ENCODE data around the gene CD24.

The CD24 gene

GRCh38 chr6:106966671-106967640, 7.6 kb downstream of the CD24 start:
- Histone ChIP-seq H3K4me1 (ENCODE audit: control insufficient read depth, insufficient read depth, low read length) (no peaks in the 10 kb centered on the region), H3K36me3 (ENCODE audit: control insufficient read depth, insufficient read depth, low read length) (peaks cover 2% of the 10 kb centered on the region), H3K4me3 (ENCODE audit: low read depth, low read length) (no peak overlapping the region), H3K9me3 (ENCODE audit: control insufficient read depth, insufficient read depth, low read length) (no peaks in the 10 kb centered on the region), H3K27me3 (ENCODE audit: control insufficient read depth, insufficient read depth, low read length) (no peaks in the 10 kb centered on the region), H3K9ac (ENCODE audit: low read depth, low read length) (no peak overlapping the region)

- Histone ChIP-seq H3K4me1 (ENCODE audit: control insufficient read depth, insufficient read depth, low read length) (no peaks in the 10 kb centered on the region), H3K27me3 (ENCODE audit: control insufficient read depth, insufficient read depth, low read length) (no peaks in the 10 kb centered on the region), H3K36me3 (ENCODE audit: control insufficient read depth, insufficient read depth, low read length) (no peaks in the 10 kb centered on the region), H3K9me3 (ENCODE audit: control insufficient read depth, insufficient read depth, low read length) (no peaks in the 10 kb centered on the region), H3K9ac (ENCODE audit: low read depth, low read length) (no peak overlapping the region), H3K4me3 (ENCODE audit: low read depth, low read length) (no peak overlapping the region)
Observed at GRCh38 chr6:106966229-106966628, 8.3 kb downstream of the CD24 start.

- Histone ChIP-seq H3K9ac (ENCODE audit: low read depth, low read length) (no peak overlapping the region), H3K9me3 (ENCODE audit: control insufficient read depth, insufficient read depth, low read length) (no peaks in the 10 kb centered on the region), H3K4me1 (ENCODE audit: control insufficient read depth, insufficient read depth, low read length) (no peaks in the 10 kb centered on the region), H3K36me3 (ENCODE audit: control insufficient read depth, insufficient read depth, low read length) (no peaks in the 10 kb centered on the region), H3K4me3 (ENCODE audit: low read depth, low read length) (no peak overlapping the region), H3K27me3 (ENCODE audit: control insufficient read depth, insufficient read depth, low read length) (no peaks in the 10 kb centered on the region)
Observed at GRCh38 chr6:106964954-106965353, 9.6 kb downstream of the CD24 start.

- H3K36me3 ChIP-seq (ENCODE audit: control insufficient read depth, insufficient read depth, low read length): no peaks in the 10 kb centered on the region
- no peaks in the 10 kb centered on the region for H3K9me3 ChIP-seq (ENCODE audit: control insufficient read depth, insufficient read depth, low read length)
- no peaks in the 10 kb centered on the region for H3K4me1 ChIP-seq (ENCODE audit: control insufficient read depth, insufficient read depth, low read length)
- no peak overlapping the region for H3K9ac ChIP-seq (ENCODE audit: low read depth, low read length)
- no peak overlapping the region for H3K4me3 ChIP-seq (ENCODE audit: low read depth, low read length)
- H3K27me3 ChIP-seq (ENCODE audit: control insufficient read depth, insufficient read depth, low read length): no peaks in the 10 kb centered on the region
Observed at GRCh38 chr6:106964099-106964498, 10.4 kb downstream of the CD24 start.

GRCh38 chr6:106963544-106963943, 11.0 kb downstream of the CD24 start:
- Histone ChIP-seq H3K4me3 (ENCODE audit: low read depth, low read length) (no peak overlapping the region), H3K27me3 (ENCODE audit: control insufficient read depth, insufficient read depth, low read length) (no peaks in the 10 kb centered on the region), H3K36me3 (ENCODE audit: control insufficient read depth, insufficient read depth, low read length) (no peaks in the 10 kb centered on the region), H3K9ac (ENCODE audit: low read depth, low read length) (no peak overlapping the region), H3K4me1 (ENCODE audit: control insufficient read depth, insufficient read depth, low read length) (no peaks in the 10 kb centered on the region), H3K9me3 (ENCODE audit: control insufficient read depth, insufficient read depth, low read length) (no peaks in the 10 kb centered on the region)

- Histone ChIP-seq H3K4me1 (ENCODE audit: control insufficient read depth, insufficient read depth, low read length) (no peaks in the 10 kb centered on the region), H3K36me3 (ENCODE audit: control insufficient read depth, insufficient read depth, low read length) (no peaks in the 10 kb centered on the region), H3K4me3 (ENCODE audit: low read depth, low read length) (no peak overlapping the region), H3K9ac (ENCODE audit: low read depth, low read length) (no peak overlapping the region), H3K27me3 (ENCODE audit: control insufficient read depth, insufficient read depth, low read length) (no peaks in the 10 kb centered on the region), H3K9me3 (ENCODE audit: control insufficient read depth, insufficient read depth, low read length) (no peaks in the 10 kb centered on the region)
Observed at GRCh38 chr6:106961801-106962200, 12.7 kb downstream of the CD24 start.

- Histone ChIP-seq H3K9ac (ENCODE audit: low read depth, low read length) (no peak overlapping the region), H3K4me1 (ENCODE audit: control insufficient read depth, insufficient read depth, low read length) (no peaks in the 10 kb centered on the region), H3K36me3 (ENCODE audit: control insufficient read depth, insufficient read depth, low read length) (no peaks in the 10 kb centered on the region), H3K4me3 (ENCODE audit: low read depth, low read length) (no peak overlapping the region), H3K9me3 (ENCODE audit: control insufficient read depth, insufficient read depth, low read length) (no peaks in the 10 kb centered on the region), H3K27me3 (ENCODE audit: control insufficient read depth, insufficient read depth, low read length) (no peaks in the 10 kb centered on the region)
Observed at GRCh38 chr6:106961136-106961535, 13.4 kb downstream of the CD24 start.

- Histone ChIP-seq H3K36me3 (ENCODE audit: control insufficient read depth, insufficient read depth, low read length) (no peaks in the 10 kb centered on the region), H3K9ac (ENCODE audit: low read depth, low read length) (no peak overlapping the region), H3K27me3 (ENCODE audit: control insufficient read depth, insufficient read depth, low read length) (no peaks in the 10 kb centered on the region), H3K4me3 (ENCODE audit: low read depth, low read length) (no peak overlapping the region), H3K4me1 (ENCODE audit: control insufficient read depth, insufficient read depth, low read length) (no peaks in the 10 kb centered on the region), H3K9me3 (ENCODE audit: control insufficient read depth, insufficient read depth, low read length) (no peaks in the 10 kb centered on the region)
Observed at GRCh38 chr6:106959985-106960384, 14.5 kb downstream of the CD24 start.

GRCh38 chr6:106939848-106940247, 34.7 kb downstream of the CD24 start:
- H3K9me3 ChIP-seq (ENCODE audit: control insufficient read depth, insufficient read depth, low read length): no peaks in the 10 kb centered on the region
- H3K4me1 ChIP-seq (ENCODE audit: control insufficient read depth, insufficient read depth, low read length): no peaks in the 10 kb centered on the region
- H3K27me3 ChIP-seq (ENCODE audit: control insufficient read depth, insufficient read depth, low read length): no peaks in the 10 kb centered on the region
- H3K9ac ChIP-seq (ENCODE audit: low read depth, low read length): no peak overlapping the region
- no peaks in the 10 kb centered on the region for H3K36me3 ChIP-seq (ENCODE audit: control insufficient read depth, insufficient read depth, low read length)
- no peak overlapping the region for H3K4me3 ChIP-seq (ENCODE audit: low read depth, low read length)

GRCh38 chr6:106939208-106939607, 35.3 kb downstream of the CD24 start:
- no peaks in the 10 kb centered on the region for H3K4me1 ChIP-seq (ENCODE audit: control insufficient read depth, insufficient read depth, low read length)
- H3K9me3 ChIP-seq (ENCODE audit: control insufficient read depth, insufficient read depth, low read length): no peaks in the 10 kb centered on the region
- H3K9ac ChIP-seq (ENCODE audit: low read depth, low read length): no peak overlapping the region
- no peaks in the 10 kb centered on the region for H3K36me3 ChIP-seq (ENCODE audit: control insufficient read depth, insufficient read depth, low read length)
- H3K4me3 ChIP-seq (ENCODE audit: low read depth, low read length): no peak overlapping the region
- H3K27me3 ChIP-seq (ENCODE audit: control insufficient read depth, insufficient read depth, low read length): no peaks in the 10 kb centered on the region

GRCh38 chr6:106927531-106928398, 46.8 kb downstream of the CD24 start:
- H3K36me3 ChIP-seq (ENCODE audit: control insufficient read depth, insufficient read depth, low read length): no peaks in the 10 kb centered on the region

More at GRCh38 chr6:106927531-106928398, 46.8 kb downstream of the CD24 start:
- H3K4me1 ChIP-seq (ENCODE audit: control insufficient read depth, insufficient read depth, low read length): peaks cover 7% of the 10 kb centered on the region
- H3K9ac ChIP-seq (ENCODE audit: low read depth, low read length): no peak overlapping the region
- H3K27me3 ChIP-seq (ENCODE audit: control insufficient read depth, insufficient read depth, low read length): no peaks in the 10 kb centered on the region
- H3K9me3 ChIP-seq (ENCODE audit: control insufficient read depth, insufficient read depth, low read length): no peaks in the 10 kb centered on the region
- H3K4me3 ChIP-seq (ENCODE audit: low read depth, low read length): no peak overlapping the region
